ENCODE measurements around the gene MYO1G.
A peak's percentile ranks its signal among the peaks of the same experiment; 100 is the strongest.

The MYO1G gene

GRCh38 chr7:44990109-44991023 lies 11.6 kb upstream of the MYO1G start:
- no peak for DNase-seq (ENCODE audit: low read depth)
- TF ChIP-seq, protein P1, sequence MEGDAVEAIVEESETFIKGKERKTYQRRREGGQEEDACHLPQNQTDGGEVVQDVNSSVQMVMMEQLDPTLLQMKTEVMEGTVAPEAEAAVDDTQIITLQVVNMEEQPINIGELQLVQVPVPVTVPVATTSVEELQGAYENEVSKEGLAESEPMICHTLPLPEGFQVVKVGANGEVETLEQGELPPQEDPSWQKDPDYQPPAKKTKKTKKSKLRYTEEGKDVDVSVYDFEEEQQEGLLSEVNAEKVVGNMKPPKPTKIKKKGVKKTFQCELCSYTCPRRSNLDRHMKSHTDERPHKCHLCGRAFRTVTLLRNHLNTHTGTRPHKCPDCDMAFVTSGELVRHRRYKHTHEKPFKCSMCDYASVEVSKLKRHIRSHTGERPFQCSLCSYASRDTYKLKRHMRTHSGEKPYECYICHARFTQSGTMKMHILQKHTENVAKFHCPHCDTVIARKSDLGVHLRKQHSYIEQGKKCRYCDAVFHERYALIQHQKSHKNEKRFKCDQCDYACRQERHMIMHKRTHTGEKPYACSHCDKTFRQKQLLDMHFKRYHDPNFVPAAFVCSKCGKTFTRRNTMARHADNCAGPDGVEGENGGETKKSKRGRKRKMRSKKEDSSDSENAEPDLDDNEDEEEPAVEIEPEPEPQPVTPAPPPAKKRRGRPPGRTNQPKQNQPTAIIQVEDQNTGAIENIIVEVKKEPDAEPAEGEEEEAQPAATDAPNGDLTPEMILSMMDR (IDR thresholded peaks at IDR 0.05; ENCODE audit: control insufficient read depth, insufficient read depth, low read depth, low read length, missing control alignments) = no peak
- H3K4me3 ChIP-seq (ENCODE audit: control insufficient read depth, low read depth, low read length) = no peak overlapping the region

GRCh38 chr7:44989132-44989531 lies 10.3 kb upstream of the MYO1G start:
- no peak overlapping the region for H3K4me3 ChIP-seq (ENCODE audit: control insufficient read depth, low read depth, low read length)
- DNase-seq (ENCODE audit: low read depth) = no peak
- TF ChIP-seq, protein P1 (IDR thresholded peaks at IDR 0.05; ENCODE audit: control insufficient read depth, insufficient read depth, low read depth, low read length, missing control alignments) = no peak

- H3K4me3 ChIP-seq (ENCODE audit: control insufficient read depth, low read depth, low read length) = no peak overlapping the region
- TF ChIP-seq, protein P1 (IDR thresholded peaks at IDR 0.05; ENCODE audit: control insufficient read depth, insufficient read depth, low read depth, low read length, missing control alignments) = no peak
- no peak for DNase-seq (ENCODE audit: low read depth)
Measured at GRCh38 chr7:44988701-44989100, 9.9 kb upstream of the MYO1G start.

GRCh38 chr7:44987996-44988395 lies 9.2 kb upstream of the MYO1G start:
- no peak overlapping the region for H3K4me3 ChIP-seq (ENCODE audit: control insufficient read depth, low read depth, low read length)
- TF ChIP-seq, protein P1 (IDR thresholded peaks at IDR 0.05; ENCODE audit: control insufficient read depth, insufficient read depth, low read depth, low read length, missing control alignments) = no peak
- no peak for DNase-seq (ENCODE audit: low read depth)

- H3K4me3 ChIP-seq (ENCODE audit: control insufficient read depth, low read depth, low read length) = no peak overlapping the region
- TF ChIP-seq, protein P1 (IDR thresholded peaks at IDR 0.05; ENCODE audit: control insufficient read depth, insufficient read depth, low read depth, low read length, missing control alignments) = no peak
- DNase-seq (ENCODE audit: low read depth) = no peak
Measured at GRCh38 chr7:44987457-44987856, 8.6 kb upstream of the MYO1G start.

DNA sequence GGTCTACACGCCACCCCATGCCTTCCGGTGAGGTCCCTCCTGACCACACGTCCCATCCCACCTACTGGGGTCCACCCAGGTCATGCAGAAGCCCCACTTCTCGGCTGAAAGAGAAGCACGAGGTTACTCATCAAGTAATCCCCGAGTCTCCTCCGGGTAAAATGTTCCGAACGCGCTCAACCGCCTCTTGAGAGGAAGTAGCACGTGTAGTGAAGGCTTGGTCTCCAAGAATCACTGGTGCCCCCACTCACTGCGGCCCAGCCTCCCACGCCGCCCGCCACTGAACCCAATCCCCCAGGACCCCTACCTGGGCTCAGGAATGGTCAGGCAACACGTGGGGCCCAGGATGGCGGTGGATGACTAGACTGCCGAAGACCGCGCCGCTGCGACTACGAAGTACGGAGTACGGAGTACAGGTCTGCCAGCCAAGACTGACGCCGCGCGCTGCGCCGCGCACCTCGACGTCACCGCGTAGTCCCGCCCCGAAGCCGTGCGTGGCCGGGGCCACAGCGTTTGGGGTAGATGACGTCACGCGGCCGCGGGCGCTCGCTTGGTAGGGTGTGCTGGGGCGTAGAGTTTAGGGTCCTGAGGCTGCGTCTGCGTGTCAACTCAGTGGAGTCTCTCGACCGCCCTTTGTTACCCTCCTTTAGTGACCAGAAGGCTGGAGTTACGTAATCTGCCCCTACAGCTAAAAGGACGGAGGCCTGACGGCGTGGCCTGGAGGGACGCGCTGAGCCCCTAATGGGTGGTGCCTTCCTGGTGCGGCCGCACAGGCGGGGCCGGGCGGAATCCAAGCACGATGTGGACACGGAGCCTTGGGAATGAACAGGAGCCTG lies 7.6 kb upstream of the MYO1G start:
- DNase-seq (ENCODE audit: low read depth) = peak; percentile 66
- TF ChIP-seq, protein P1 (IDR thresholded peaks at IDR 0.05; ENCODE audit: control insufficient read depth, insufficient read depth, low read depth, low read length, missing control alignments) = no peak
- H3K4me3 ChIP-seq (ENCODE audit: control insufficient read depth, low read depth, low read length) = peak overlapping the region; percentile 79
